ENCODE data around the gene ACKR3. TPM values are rescaled to one million over a fixed set of nuclear protein-coding genes. Genes with fewer than 3 reads are reported as not detected.

The ACKR3 gene
- total RNA-seq, 4 donors from 2014 or later = 24.9 to 52.9 (median 51.0) TPM

DNA sequence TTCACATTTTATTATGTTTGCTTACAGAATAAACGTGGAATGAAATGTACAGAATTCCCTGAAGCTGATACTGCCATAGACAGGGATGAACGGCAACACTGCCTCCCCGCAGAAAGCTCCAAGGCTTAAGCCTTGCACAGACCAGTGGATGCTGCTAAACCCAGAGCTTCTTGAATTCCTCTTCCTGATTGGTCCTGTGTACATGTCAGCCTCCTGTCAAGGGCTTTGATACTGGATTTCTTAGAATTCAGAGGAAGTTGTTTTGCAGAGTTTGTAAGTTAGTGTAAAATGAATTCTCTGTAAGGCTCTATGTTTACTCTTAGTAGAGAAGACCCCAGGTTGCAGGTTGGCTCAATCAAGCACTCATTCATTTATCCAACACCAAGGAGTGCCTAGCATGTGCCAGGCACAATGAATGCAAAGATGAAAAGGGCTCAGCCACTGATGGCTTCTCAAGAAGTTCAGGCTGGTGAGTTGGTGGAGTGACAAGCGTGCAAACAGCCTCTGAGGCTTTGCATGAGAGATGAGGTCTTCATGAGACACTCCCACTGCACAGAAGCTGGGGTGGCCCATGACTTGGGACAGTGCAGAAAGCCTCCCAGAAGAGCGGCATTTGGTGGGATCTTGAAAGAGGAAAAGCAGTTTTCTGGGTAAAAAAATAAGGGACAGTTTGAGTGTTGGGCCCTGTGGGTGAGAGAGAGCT is 50.4 kb downstream of the ACKR3 start:
- peaks cover 0 to 7% (median 0%) of the 10 kb centered on the region in 4 donors for H3K27me3 ChIP-seq
- no peaks in the 10 kb centered on the region for H3K9me3 ChIP-seq
- intact Hi-C loops (cut with DNase I) = no loop called here
- no peak for DNase-seq (ENCODE audit: extremely low spot score)
- H3K36me3 ChIP-seq = no peaks in the 10 kb centered on the region
- TF ChIP-seq, protein P1, sequence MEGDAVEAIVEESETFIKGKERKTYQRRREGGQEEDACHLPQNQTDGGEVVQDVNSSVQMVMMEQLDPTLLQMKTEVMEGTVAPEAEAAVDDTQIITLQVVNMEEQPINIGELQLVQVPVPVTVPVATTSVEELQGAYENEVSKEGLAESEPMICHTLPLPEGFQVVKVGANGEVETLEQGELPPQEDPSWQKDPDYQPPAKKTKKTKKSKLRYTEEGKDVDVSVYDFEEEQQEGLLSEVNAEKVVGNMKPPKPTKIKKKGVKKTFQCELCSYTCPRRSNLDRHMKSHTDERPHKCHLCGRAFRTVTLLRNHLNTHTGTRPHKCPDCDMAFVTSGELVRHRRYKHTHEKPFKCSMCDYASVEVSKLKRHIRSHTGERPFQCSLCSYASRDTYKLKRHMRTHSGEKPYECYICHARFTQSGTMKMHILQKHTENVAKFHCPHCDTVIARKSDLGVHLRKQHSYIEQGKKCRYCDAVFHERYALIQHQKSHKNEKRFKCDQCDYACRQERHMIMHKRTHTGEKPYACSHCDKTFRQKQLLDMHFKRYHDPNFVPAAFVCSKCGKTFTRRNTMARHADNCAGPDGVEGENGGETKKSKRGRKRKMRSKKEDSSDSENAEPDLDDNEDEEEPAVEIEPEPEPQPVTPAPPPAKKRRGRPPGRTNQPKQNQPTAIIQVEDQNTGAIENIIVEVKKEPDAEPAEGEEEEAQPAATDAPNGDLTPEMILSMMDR (IDR thresholded peaks at IDR 0.05) = no peak
- TF ChIP-seq EP300 (IDR thresholded peaks at IDR 0.05) = no peak
- no peak for TF ChIP-seq POLR2A (IDR thresholded peaks at IDR 0.05; ENCODE audit: low read depth)
- no peak for TF ChIP-seq POLR2AphosphoS5 (IDR thresholded peaks at IDR 0.05)
- WGBS = 83% methylated on average over 5 of the region's 5 CpGs
- no peak overlapping the region for H3K27ac ChIP-seq (replicated peaks in 1 of 4)
- H3K4me1 ChIP-seq = no peaks in the 10 kb centered on the region
- no peak overlapping the region for H3K4me3 ChIP-seq

DNA sequence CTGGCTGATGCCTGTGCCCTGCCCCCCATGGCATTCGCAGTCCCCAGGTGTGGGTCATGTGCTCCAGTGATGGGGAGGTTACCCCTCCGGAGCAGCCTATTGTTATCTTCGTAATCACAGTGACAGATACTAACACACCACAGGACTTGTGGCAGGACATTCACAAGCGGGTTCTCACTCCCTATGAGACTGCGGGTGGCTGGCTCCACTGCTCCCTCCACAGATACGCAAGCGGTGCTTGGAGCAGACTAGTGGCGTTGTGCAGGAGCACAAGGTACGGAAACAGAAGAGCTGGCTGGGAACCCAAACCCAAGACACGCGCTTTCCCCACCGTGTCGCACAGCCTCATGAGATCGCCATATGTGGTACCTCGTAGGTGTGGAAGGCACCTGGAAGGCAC is 52.2 kb downstream of the ACKR3 start:
- no peak for TF ChIP-seq EP300 (IDR thresholded peaks at IDR 0.05)
- TF ChIP-seq, protein P1 (IDR thresholded peaks at IDR 0.05) = no peak
- no peak for TF ChIP-seq POLR2AphosphoS5 (IDR thresholded peaks at IDR 0.05)
- no peak for TF ChIP-seq POLR2A (IDR thresholded peaks at IDR 0.05; ENCODE audit: low read depth)
- DNase-seq (ENCODE audit: extremely low spot score) = no peak
- no peaks in the 10 kb centered on the region for H3K9me3 ChIP-seq
- H3K27me3 ChIP-seq = peaks cover 0 to 6% (median 0%) of the 10 kb centered on the region in 4 donors
- H3K27ac ChIP-seq (replicated peaks in 1 of 4) = no peak overlapping the region
- no peaks in the 10 kb centered on the region for H3K4me1 ChIP-seq
- 95% methylated on average over 10 of the region's 15 CpGs for WGBS
- no peaks in the 10 kb centered on the region for H3K36me3 ChIP-seq
- H3K4me3 ChIP-seq = no peak overlapping the region
- intact Hi-C loops (cut with DNase I) = no loop called here

DNA sequence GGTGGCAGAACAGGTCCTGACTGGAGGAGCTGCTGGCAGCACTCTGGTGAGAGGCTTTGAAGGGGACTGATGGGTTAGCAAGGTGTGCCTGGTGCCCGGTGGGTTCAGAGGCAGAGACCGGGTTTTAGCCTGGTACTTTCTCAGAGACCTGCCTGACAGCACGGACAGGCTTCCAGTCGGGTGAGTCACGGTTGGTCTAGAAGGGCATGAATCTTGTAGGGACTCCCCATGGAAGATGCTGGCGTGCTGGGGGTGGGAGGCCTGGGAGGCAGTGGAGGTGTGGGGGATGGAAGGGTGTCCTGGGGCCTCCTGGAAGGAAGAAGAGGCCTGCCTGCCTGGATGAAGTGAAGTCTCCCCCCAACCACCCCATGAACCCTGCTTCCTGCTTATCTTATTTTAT is 52.6 kb downstream of the ACKR3 start:
- Histone ChIP-seq H3K4me3 (no peak overlapping the region), H3K9me3 (no peaks in the 10 kb centered on the region), H3K4me1 (no peaks in the 10 kb centered on the region), H3K27me3 (peaks cover 0 to 6% (median 0%) of the 10 kb centered on the region in 4 donors), H3K27ac (replicated peaks in 1 of 4) (no peak overlapping the region), H3K36me3 (no peaks in the 10 kb centered on the region)
- intact Hi-C loops (cut with DNase I) = no loop called here
- WGBS = 80% methylated on average over 6 of the region's 6 CpGs
- no peak for TF ChIP-seq POLR2AphosphoS5 (IDR thresholded peaks at IDR 0.05)
- TF ChIP-seq, protein P1 (IDR thresholded peaks at IDR 0.05) = no peak
- no peak for TF ChIP-seq POLR2A (IDR thresholded peaks at IDR 0.05; ENCODE audit: low read depth)
- no peak for TF ChIP-seq EP300 (IDR thresholded peaks at IDR 0.05)
- no peak for DNase-seq (ENCODE audit: extremely low spot score)

DNA sequence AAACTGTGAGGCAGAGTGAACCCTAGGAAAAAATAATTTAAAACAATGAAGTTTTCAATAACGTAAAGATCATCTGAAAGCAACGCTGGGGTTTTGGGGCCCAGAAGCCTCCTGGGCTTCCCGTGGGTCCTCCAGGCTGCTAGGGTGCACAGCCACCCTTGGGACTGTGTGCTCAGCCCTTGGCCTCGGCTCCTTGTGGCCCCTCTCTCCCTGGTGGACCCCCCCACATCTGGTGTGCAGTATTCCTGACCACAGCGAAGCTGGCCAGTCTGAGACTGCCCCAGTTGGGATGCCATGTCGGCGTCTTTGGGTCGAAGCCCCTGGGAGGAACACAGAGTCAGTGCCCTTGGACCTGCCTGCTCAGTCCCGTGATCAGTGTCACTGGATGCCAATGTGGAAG is 53.0 kb downstream of the ACKR3 start:
- Histone ChIP-seq H3K9me3 (no peaks in the 10 kb centered on the region), H3K4me3 (no peak overlapping the region), H3K36me3 (no peaks in the 10 kb centered on the region), H3K27me3 (peaks cover 0 to 6% (median 0%) of the 10 kb centered on the region in 4 donors), H3K4me1 (no peaks in the 10 kb centered on the region), H3K27ac (replicated peaks in 1 of 4) (no peak overlapping the region)
- DNase-seq (ENCODE audit: extremely low spot score) = no peak
- 90% methylated on average over 5 of the region's 9 CpGs for WGBS
- TF ChIP-seq EP300 (IDR thresholded peaks at IDR 0.05) = no peak
- no peak for TF ChIP-seq POLR2A (IDR thresholded peaks at IDR 0.05; ENCODE audit: low read depth)
- TF ChIP-seq, protein P1 (IDR thresholded peaks at IDR 0.05) = no peak
- no peak for TF ChIP-seq POLR2AphosphoS5 (IDR thresholded peaks at IDR 0.05)
- intact Hi-C loops (cut with DNase I) = no loop called here

DNA sequence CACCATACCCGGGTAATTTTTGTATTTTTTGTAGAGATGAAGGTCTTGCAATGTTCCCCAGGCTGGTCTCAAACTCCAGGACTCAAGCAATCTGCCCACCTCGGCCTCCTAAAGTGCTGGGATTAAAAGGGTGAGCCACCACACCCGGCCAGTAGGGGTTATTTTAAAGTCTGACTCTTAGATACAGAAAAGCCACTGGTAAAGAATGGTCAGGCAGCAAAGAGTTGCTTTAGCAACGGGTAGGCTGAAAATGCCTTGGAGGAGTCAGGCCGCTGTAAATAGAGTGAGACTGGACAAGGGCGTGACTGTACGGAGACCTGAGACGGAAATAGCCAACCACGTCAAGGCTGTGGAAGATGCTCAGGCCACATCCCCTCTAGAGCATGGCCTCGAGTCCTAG is 54.2 kb downstream of the ACKR3 start:
- Histone ChIP-seq H3K27me3 (no peaks in the 10 kb centered on the region), H3K4me1 (no peaks in the 10 kb centered on the region), H3K36me3 (no peaks in the 10 kb centered on the region), H3K27ac (replicated peaks in 1 of 4) (no peak overlapping the region), H3K9me3 (no peaks in the 10 kb centered on the region), H3K4me3 (no peak overlapping the region)
- DNase-seq (ENCODE audit: extremely low spot score) = no peak
- intact Hi-C loops (cut with DNase I) = no loop called here
- 87% methylated on average over 10 of the region's 10 CpGs for WGBS
- no peak for TF ChIP-seq POLR2A (IDR thresholded peaks at IDR 0.05; ENCODE audit: low read depth)
- TF ChIP-seq, protein P1 (IDR thresholded peaks at IDR 0.05) = no peak
- TF ChIP-seq POLR2AphosphoS5 (IDR thresholded peaks at IDR 0.05) = no peak
- no peak for TF ChIP-seq EP300 (IDR thresholded peaks at IDR 0.05)
